Endothelial cell of umbilical vein (primary cell): ENCODE data around the gene AUTS2. TPM values are rescaled to one million over a fixed set of nuclear protein-coding genes. Genes with fewer than 3 reads are reported as not detected.

Source experiments
- BruUV-seq: library from RNA; stranded (reverse); fragments of 400-500 nt; replicated peaks from 2 replicates; lab custom pipeline; 2021; lab: Mats Ljungman, UMichigan
- CTCF ChIA-PET: fragments of 300-600, 350-600 bp; sonication (Branson Sonifier 250); formaldehyde crosslinking; loops from one replicate; lab custom pipeline; 2021; ENCODE audit warnings: antibody characterized with exemption, inconsistent platforms; lab: Charles Lee
- POLR2A ChIA-PET: fragments of 300-600, 350-600 bp; sonication (Branson Sonifier 250); formaldehyde crosslinking; loops from one replicate; lab custom pipeline; 2021; ENCODE audit warnings: antibody characterized with exemption, inconsistent platforms; lab: Charles Lee
- DNase-seq: peaks from one replicate; pipeline ENCODE4 v3.0.0-alpha.2; 2011; ENCODE audit warnings: low read depth, low spot score
- FAIRE-seq: peaks from 2 replicates; lab custom pipeline; 2011; peaks lifted over from hg19 to GRCh38; lab: Jason Lieb, UNC
- H2AFZ ChIP-seq: 2 replicates; pipeline ENCODE4 v1.6.0; 2012; ENCODE audit warnings: low read depth, low read length, control low read depth, inconsistent platforms
- H3K27ac ChIP-seq: 2 replicates; pipeline ENCODE4 v1.5.1; 2011; ENCODE audit warnings: low read depth, mild to moderate bottlenecking, control low read depth, low read length, moderate library complexity; ENCODE audit not compliant: insufficient read depth
- H3K27me3 ChIP-seq, 2 experiments: 2 replicates each; pipeline versions ENCODE4 v1.6.0 to v1.6.1; 2011; ENCODE audit warnings: low read length in 2 of 2, mixed read lengths in 1 of 2; ENCODE audit not compliant: control insufficient read depth in 2 of 2, insufficient read depth in 2 of 2
- H3K36me3 ChIP-seq, 2 experiments: 2 replicates in 1 of 2; 3 replicates in 1 of 2; pipeline ENCODE4 v1.5.1; 2011; ENCODE audit warnings: low read length in 2 of 2, mild to moderate bottlenecking in 1 of 2, moderate library complexity in 1 of 2; ENCODE audit not compliant: control insufficient read depth in 2 of 2, insufficient read depth in 2 of 2; ENCODE audit errors: extremely low read depth in 1 of 2
- H3K4me1 ChIP-seq: 3 replicates; pipeline ENCODE4 v1.5.1; 2011; ENCODE audit warnings: mild to moderate bottlenecking, low read length; ENCODE audit not compliant: control insufficient read depth, insufficient read depth; ENCODE audit errors: extremely low read depth
- H3K4me2 ChIP-seq: 2 replicates; pipeline ENCODE4 v1.6.1; 2011; ENCODE audit warnings: low read length, control low read depth, mixed read lengths; ENCODE audit not compliant: insufficient read depth
- H3K4me3 ChIP-seq, 3 experiments: fragments of 200-600 bp in 1 of 3; sonication (generic), shearing (Covaris generic) in 1 of 3; replicated peaks in 1 of 3; 2 replicates each; pipeline ENCODE4 v1.5.1; 2011 to 2016; ENCODE audit warnings: control low read depth in 3 of 3, low read length in 3 of 3, mild to moderate bottlenecking in 2 of 3, inconsistent platforms in 1 of 3, low read depth in 1 of 3, moderate library complexity in 1 of 3; ENCODE audit not compliant: insufficient read depth in 1 of 3
- H3K79me2 ChIP-seq: 2 replicates; pipeline ENCODE4 v1.6.0; 2012; ENCODE audit warnings: low read length, inconsistent platforms; ENCODE audit not compliant: control insufficient read depth, insufficient read depth
- H3K9ac ChIP-seq: replicated peaks from 2 replicates; pipeline ENCODE3; 2011; ENCODE audit warnings: low read length, control low read depth; ENCODE audit not compliant: insufficient read depth; ENCODE audit errors: extremely low read depth
- H3K9me1 ChIP-seq: replicated peaks from 3 replicates; pipeline ENCODE4 v1.6.0; 2011; ENCODE audit warnings: mild to moderate bottlenecking, low read length; ENCODE audit not compliant: control insufficient read depth, insufficient read depth; ENCODE audit errors: extremely low read depth
- H3K9me3 ChIP-seq: replicated peaks from 2 replicates; pipeline ENCODE4 v1.5.1; 2012; ENCODE audit warnings: low read length, inconsistent platforms; ENCODE audit not compliant: control insufficient read depth, insufficient read depth
- H4K20me1 ChIP-seq: replicated peaks from 2 replicates; pipeline ENCODE3; 2011; ENCODE audit warnings: mild to moderate bottlenecking, low read length; ENCODE audit not compliant: control insufficient read depth, insufficient read depth; ENCODE audit errors: extremely low read depth
- CTCF ChIP-seq, 2 donors: IDR thresholded peaks; 1 replicate in 1 of 2; 2 replicates in 1 of 2; pipeline ENCODE4 v1.5.1; 2011; ENCODE audit warnings: low read length in 2 of 2, mild to moderate bottlenecking in 2 of 2, moderate library complexity in 2 of 2, control low read depth in 1 of 2, inconsistent platforms in 1 of 2, low read depth in 1 of 2; ENCODE audit not compliant: insufficient read depth in 1 of 2; ENCODE audit errors: extremely low read depth in 1 of 2
- EZH2 ChIP-seq: IDR thresholded peaks from 2 replicates; pipeline ENCODE4 v1.6.1; 2012; ENCODE audit warnings: borderline replicate concordance, low read depth, mild to moderate bottlenecking, moderate library complexity, low read length, inconsistent platforms; ENCODE audit not compliant: severe bottlenecking
- FOS ChIP-seq: IDR thresholded peaks from 2 replicates; pipeline ENCODE4 v1.6.1; 2011; ENCODE audit warnings: mild to moderate bottlenecking, low read length, moderate library complexity, borderline replicate concordance; ENCODE audit not compliant: insufficient read depth
- GATA2 ChIP-seq: IDR thresholded peaks from 2 replicates; pipeline ENCODE4 v1.7.0; 2011; ENCODE audit warnings: low read depth, mild to moderate bottlenecking, moderate library complexity, mixed read lengths, low read length; ENCODE audit not compliant: insufficient read length, insufficient read depth
- JUN ChIP-seq: IDR thresholded peaks from 2 replicates; pipeline ENCODE4 v1.6.1; 2011; ENCODE audit warnings: borderline replicate concordance, low read depth; ENCODE audit not compliant: insufficient read length, insufficient read depth
- MAX ChIP-seq: IDR thresholded peaks from 2 replicates; pipeline ENCODE4 v1.6.1; 2011; ENCODE audit not compliant: insufficient read depth, insufficient read length
- MYC ChIP-seq: IDR thresholded peaks from one replicate; pipeline ENCODE4 v1.6.1; 2011; ENCODE audit warnings: mild to moderate bottlenecking, low read depth, low read length
- POLR2A ChIP-seq: IDR thresholded peaks from 2 replicates; pipeline ENCODE4 v1.6.1; 2012; ENCODE audit warnings: low read depth, mild to moderate bottlenecking, control low read depth, low read length
- POLR2AphosphoS5 ChIP-seq: IDR thresholded peaks from 2 replicates; pipeline ENCODE4 v1.6.1; 2012; ENCODE audit warnings: low read depth, mild to moderate bottlenecking, control low read depth, low read length, moderate library complexity; ENCODE audit not compliant: insufficient read depth
- dilution Hi-C: fragments of 300-500 bp; cut with MboI; formaldehyde crosslinking; loops from one replicate; pipeline ENCODE4 v1.15.0; 2019; ENCODE audit warnings: low sequenced_read_pairs; ENCODE audit not compliant: extremely low pct_ligation_motif_present
- intact Hi-C: fragments of 100-400 bp; cut with micrococcal nuclease; formaldehyde crosslinking; loops from one replicate; pipeline ENCODE4 v1.10.0; 2022
- polyA plus RNA-seq, 4 experiments: library from polyadenylated mRNA; depleted of rRNA in 3 of 4; stranded (reverse) in 3 of 4; unstranded in 1 of 4; fragments of >200 nt; gene quantifications; 2 replicates each; pipeline versions ENCODE4 v1.2.1 to v1.2.3, GENCODE V29; 2011 to 2012; ENCODE audit warnings: missing spikeins in 1 of 4
- total RNA-seq: library from RNA; stranded (reverse); gene quantifications from 2 replicates; pipeline ENCODE4 v1.2.3, GENCODE V29; 2021

AUTS2 gene
- total and polyA plus RNA-seq, 2 donors (not counting 3 experiments of a cell fraction or from before 2014, with no cell fraction given) = 0.59 to 8.0 TPM

GRCh38 chr7:70779321-70779720 lies 1181.0 kb downstream of the AUTS2 start:
- DNase-seq = no peak
- no peak overlapping the region for H3K4me3 ChIP-seq
- H3K4me2 ChIP-seq = no peak overlapping the region
- no peaks in the 10 kb centered on the region for H3K9me1 ChIP-seq
- H3K27ac ChIP-seq = no peak overlapping the region
- ChIA-PET CTCF (no interaction called here), POLR2A (no interaction called here)
- FAIRE-seq = no peak
- no peaks in the 10 kb centered on the region for H4K20me1 ChIP-seq
- H3K79me2 ChIP-seq = no peaks in the 10 kb centered on the region
- H3K4me1 ChIP-seq = no peaks in the 10 kb centered on the region
- no peaks in the 10 kb centered on the region for H3K9me3 ChIP-seq
- BruUV-seq = no TSS peak
- no peak for TF ChIP-seq CTCF (IDR thresholded peaks at IDR 0.05; ENCODE audit: extremely low read depth in 1 of 2, insufficient read depth in 1 of 2, low read depth in 1 of 2, low read length in 2 of 2)
- TF ChIP-seq POLR2A = no peak
- no peak for TF ChIP-seq JUN
- no peak for TF ChIP-seq MAX
- no peak for TF ChIP-seq POLR2AphosphoS5
- TF ChIP-seq GATA2 = no peak
- no peak for TF ChIP-seq EZH2
- TF ChIP-seq MYC = no peak
- TF ChIP-seq FOS = no peak
- H2AFZ ChIP-seq = no peak overlapping the region
- H3K36me3 ChIP-seq = no peaks in the 10 kb centered on the region
- intact Hi-C loops (no loop called here), dilution Hi-C loops (no loop called here)
- no peaks in the 10 kb centered on the region for H3K27me3 ChIP-seq
- no peak overlapping the region for H3K9ac ChIP-seq
